Immature natural killer cell (primary cell): ENCODE data around the gene JMJD7. TPM values are rescaled to one million over a fixed set of nuclear protein-coding genes. Genes with fewer than 3 reads are reported as not detected.

Experiments
- DNase-seq, 3 donors: peaks; one replicate each; pipeline ENCODE4 v3.0.0; 2022; ENCODE audit warnings: mixed read lengths in 1 of 3
- H3K27ac Mint-ChIP-seq, 6 donors: one replicate each; pipeline ENCODE4 v1.8.0; 2020; ENCODE audit warnings: mixed read lengths in 6 of 6, mild to moderate bottlenecking in 5 of 6, inconsistent platforms in 4 of 6, moderate library complexity in 3 of 6
- H3K27me3 Mint-ChIP-seq, 3 donors: one replicate each; pipeline ENCODE4 v1.8.0; 2020 to 2021; ENCODE audit warnings: low read depth in 3 of 3, mild to moderate bottlenecking in 3 of 3, mixed read lengths in 3 of 3, moderate library complexity in 3 of 3, inconsistent platforms in 1 of 3
- H3K36me3 Mint-ChIP-seq, 3 donors: one replicate each; pipeline ENCODE4 v1.8.0; 2020; ENCODE audit warnings: mixed read lengths in 3 of 3, inconsistent platforms in 2 of 3, mild to moderate bottlenecking in 2 of 3
- H3K4me1 Mint-ChIP-seq, 2 donors: one replicate each; pipeline ENCODE4 v1.8.0; 2020; ENCODE audit warnings: inconsistent platforms in 2 of 2, mild to moderate bottlenecking in 2 of 2, mixed read lengths in 2 of 2, moderate library complexity in 1 of 2
- H3K4me3 Mint-ChIP-seq, 5 donors: one replicate each; pipeline ENCODE4 v1.8.0; 2020; ENCODE audit warnings: mild to moderate bottlenecking in 5 of 5, mixed read lengths in 5 of 5, inconsistent platforms in 3 of 5, moderate library complexity in 3 of 5
- H3K9me3 Mint-ChIP-seq, 6 donors: one replicate each; pipeline ENCODE4 v1.8.0; 2020; ENCODE audit warnings: mild to moderate bottlenecking in 6 of 6, mixed read lengths in 6 of 6, inconsistent platforms in 4 of 6, moderate library complexity in 3 of 6
- polyA plus RNA-seq, 3 donors: library from polyadenylated mRNA; unstranded; fragments of 300-500 nt; fragmentation: Illumina TruSeq; gene quantifications; one replicate each; pipeline ENCODE4 v1.2.3, GENCODE V29; 2021

The JMJD7 gene
- polyA plus RNA-seq, 3 donors from 2014 or later: 20.6 to 57.4 (median 23.6) TPM

DNA sequence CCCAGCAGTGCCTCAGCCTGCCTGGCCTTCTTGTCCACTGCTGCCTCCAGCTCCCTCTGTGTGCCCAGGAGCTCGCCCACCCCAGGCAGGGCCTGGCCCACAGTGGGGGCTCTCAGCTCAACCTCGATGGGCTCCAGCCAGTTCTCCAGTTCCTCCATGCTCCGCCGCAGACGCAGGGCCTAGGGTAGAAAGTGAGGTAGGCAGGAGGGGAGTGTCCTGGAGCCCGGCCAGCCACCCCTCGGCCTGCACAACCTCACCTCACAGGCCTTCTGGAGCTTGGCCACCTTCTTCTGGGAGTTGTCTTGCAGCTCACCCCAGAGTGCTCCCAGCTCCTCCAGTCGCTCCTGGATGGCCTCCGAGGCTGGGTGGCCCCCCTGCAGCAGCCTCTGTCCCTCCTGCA lies 29.4 kb downstream of the JMJD7 start:
- DNase-seq: no peak
- Mint-ChIP-seq H3K27ac (no peak overlapping the region), H3K9me3 (no peaks in the 10 kb centered on the region), H3K4me3 (no peak overlapping the region), H3K36me3 (no peaks in the 10 kb centered on the region), H3K4me1 (peaks cover 0 to 4% of the 10 kb centered on the region in 2 donors), H3K27me3 (peaks cover 0 to 9% (median 0%) of the 10 kb centered on the region in 3 donors)

DNA sequence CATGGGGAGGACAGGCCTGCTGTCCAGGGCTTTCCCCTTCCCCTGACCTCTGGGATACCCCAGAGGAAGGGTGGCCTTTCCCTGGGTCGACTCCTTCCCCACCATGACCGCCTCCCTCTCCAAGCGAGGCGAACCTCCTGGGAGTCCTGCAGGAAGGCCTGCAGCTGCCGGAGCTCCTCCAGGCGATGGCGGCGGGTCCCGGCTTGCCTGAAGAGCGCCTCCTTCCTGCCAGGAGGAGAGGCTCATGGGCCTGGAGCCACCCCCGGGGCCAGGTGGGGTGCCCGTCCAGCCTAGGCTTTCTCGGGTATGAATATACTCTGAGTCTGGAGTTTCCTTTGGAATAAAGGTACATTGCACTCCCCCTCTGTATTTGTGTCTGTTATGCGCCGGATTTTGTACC lies 30.9 kb downstream of the JMJD7 start:
- Mint-ChIP-seq H3K36me3 (no peaks in the 10 kb centered on the region), H3K27me3 (peaks cover 0 to 9% (median 0%) of the 10 kb centered on the region in 3 donors), H3K4me1 (peaks cover 4 to 8% of the 10 kb centered on the region in 2 donors), H3K27ac (no peak overlapping the region), H3K9me3 (no peaks in the 10 kb centered on the region), H3K4me3 (no peak overlapping the region)
- no peak for DNase-seq

DNA sequence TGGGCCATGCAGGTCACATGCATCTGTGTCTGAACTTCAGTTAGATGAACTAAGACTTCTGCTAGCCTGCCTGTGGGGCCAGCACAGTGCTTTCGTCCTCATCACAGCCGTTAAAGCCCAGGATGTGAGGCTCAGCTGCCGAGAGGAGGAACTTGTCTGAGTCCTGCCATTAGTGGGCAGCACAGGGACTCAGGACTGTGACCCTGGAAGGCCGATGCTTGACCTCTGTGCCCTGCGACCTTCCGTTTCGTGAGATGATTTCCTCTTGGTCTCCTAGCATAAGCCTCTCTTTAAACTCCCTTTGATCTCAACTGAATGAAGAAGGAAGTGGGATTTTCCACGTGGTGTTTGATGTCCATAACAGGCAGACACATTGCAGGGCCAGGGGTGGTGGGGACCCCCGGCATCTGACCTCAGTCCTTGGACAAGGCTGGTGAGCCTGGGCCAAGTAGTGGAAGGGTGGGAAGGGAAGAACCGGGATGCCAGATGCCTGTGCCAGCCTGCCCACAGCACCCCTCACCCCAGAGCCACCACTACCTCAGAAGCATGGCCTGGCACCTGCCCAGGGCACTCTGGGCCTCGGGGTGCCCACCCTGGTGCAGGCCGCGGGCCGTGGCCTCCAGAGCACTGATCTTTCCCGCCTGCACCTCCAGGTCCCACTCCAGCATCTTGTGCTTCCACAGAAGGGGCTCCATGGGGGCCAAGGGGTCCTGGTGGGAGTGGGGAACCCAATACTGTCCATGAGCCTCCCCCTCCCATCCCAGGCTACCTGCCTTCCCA lies 32.3 kb downstream of the JMJD7 start:
- no peaks in the 10 kb centered on the region for H3K36me3 Mint-ChIP-seq
- peaks cover 0 to 9% (median 0%) of the 10 kb centered on the region in 3 donors for H3K27me3 Mint-ChIP-seq
- DNase-seq: no peak
- no peak overlapping the region for H3K4me3 Mint-ChIP-seq
- H3K9me3 Mint-ChIP-seq: no peaks in the 10 kb centered on the region
- H3K4me1 Mint-ChIP-seq: peaks cover 4 to 8% of the 10 kb centered on the region in 2 donors
- H3K27ac Mint-ChIP-seq: peak overlapping the region in 1 of 6 donors; percentile 34

DNA sequence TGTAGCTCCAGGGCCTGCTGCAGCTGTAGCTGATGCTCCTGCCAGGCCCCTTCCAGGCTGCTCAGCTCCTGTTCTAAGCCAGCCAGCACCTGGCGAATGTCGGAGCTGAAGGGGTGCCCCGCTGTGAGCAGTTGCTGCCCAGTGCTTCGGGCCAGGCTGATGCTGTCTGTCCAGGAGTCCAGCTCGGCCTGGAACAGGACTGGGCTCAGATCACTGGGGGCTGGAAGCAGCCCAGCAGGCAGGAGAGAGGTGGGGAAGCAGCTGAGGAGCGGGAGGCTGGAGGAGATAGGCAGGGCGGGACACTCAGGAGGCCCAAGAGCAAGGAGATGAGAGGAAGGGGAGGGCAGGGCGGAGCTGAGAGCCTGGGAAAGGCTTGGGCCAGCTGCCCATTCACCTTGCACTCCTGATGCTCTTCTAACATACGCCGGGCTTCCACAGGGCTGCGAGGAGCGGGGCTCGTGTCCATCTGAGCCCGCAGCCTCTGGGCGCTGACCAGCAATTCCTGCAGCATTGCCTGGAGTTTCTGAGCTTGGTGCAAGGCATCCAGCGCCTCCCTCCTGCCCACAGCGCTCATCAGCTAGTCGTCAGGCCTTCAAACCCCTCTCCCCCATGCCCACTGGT lies 34.0 kb downstream of the JMJD7 start:
- Mint-ChIP-seq H3K4me1 (peaks cover 4 to 8% of the 10 kb centered on the region in 2 donors), H3K27me3 (peaks cover 0 to 5% (median 0%) of the 10 kb centered on the region in 3 donors), H3K27ac (no peak overlapping the region), H3K36me3 (no peaks in the 10 kb centered on the region), H3K4me3 (no peak overlapping the region), H3K9me3 (no peaks in the 10 kb centered on the region)
- no peak for DNase-seq

DNA sequence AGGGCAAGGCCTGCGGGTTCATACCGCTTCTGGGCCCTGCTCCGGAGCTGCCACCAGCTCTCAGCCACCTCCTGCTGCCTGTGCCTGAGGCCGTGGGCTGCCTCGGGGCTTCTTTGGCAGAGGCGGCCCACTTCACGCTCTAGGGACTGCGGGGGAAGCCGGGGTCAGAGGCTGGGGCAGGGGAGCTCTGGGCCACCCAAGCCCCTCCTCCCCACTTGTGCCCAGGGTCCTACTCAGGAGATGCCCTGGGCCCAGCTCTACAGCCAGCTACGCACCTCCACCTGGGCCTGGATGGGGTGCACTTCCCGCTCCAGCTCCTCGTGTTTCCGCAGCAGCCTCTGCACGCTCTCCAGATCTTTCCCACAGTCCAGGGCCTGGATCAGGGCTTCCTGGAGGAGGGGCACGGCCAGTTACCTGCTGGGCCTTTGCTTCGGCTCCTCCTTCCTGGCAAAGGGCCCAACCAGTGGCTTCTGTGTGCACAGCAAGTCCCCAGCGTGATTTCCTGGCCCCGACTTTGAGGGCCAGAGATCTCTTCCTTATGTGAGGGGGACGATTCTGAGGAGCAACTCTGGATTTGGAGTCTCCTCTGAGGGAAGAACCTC lies 34.7 kb downstream of the JMJD7 start:
- H3K36me3 Mint-ChIP-seq: no peaks in the 10 kb centered on the region
- no peaks in the 10 kb centered on the region for H3K9me3 Mint-ChIP-seq
- DNase-seq: peak in 1 of 3 donors; percentile 21
- peaks cover 0 to 5% (median 0%) of the 10 kb centered on the region in 3 donors for H3K27me3 Mint-ChIP-seq
- peaks cover 4 to 8% of the 10 kb centered on the region in 2 donors for H3K4me1 Mint-ChIP-seq
- no peak overlapping the region for H3K4me3 Mint-ChIP-seq
- H3K27ac Mint-ChIP-seq: peak overlapping the region in 1 of 6 donors; percentile 40

DNA sequence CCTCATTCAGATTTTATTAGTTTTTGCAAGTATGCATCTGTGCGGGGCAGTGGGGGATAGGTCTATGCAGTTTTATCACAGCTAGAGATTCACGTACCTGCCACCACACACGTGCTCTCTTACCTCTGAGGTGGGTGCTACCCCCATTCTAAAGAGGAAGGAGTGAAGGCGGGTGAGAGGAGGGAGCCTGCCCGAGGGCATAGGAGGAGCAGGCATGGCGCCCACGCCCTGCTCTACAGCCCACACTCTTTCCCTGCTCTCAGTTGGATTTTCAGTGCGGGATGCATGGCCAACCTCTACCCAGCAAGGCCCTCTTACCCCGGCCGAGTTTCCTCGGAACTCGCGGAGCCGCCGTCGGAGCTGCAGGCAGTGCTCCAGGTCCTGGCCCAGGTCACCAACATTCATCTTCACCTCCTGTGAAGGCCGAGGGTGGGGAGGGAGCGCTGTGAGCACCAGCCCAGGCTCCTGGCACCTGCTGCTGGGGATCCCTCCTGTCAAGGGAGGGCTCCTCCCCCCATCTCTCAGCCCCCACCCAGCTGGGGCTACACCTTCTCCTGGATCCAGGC lies 37.7 kb downstream of the JMJD7 start:
- Mint-ChIP-seq H3K4me1 (peaks cover 4% of the 10 kb centered on the region in 2 donors), H3K27ac (no peak overlapping the region), H3K4me3 (no peak overlapping the region), H3K36me3 (no peaks in the 10 kb centered on the region), H3K9me3 (no peaks in the 10 kb centered on the region), H3K27me3 (peaks cover 0 to 2% (median 0%) of the 10 kb centered on the region in 3 donors)
- DNase-seq: no peak

DNA sequence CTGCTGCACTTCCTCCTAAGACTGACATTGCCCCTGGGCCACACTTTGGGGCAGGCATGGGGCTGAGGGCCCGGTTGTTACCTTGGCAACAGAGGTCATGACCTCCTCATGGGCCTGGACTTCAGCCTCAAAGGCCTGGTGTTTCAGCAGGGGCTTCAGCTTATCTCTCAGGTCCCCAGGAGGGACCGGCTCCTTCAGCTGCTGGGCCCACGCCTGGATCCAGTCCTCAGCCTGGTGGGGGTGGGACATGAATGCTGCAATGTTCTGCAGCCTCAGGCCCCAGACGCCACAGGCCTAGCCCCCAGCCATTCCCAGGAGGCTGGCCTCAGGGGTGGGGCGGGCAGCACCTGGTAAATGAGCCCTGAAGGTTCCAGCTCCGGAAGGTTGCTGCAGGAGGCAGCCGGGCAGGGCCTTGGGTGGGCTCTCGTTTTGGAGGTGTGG lies 38.4 kb downstream of the JMJD7 start:
- Mint-ChIP-seq H3K27me3 (peaks cover 0 to 2% (median 0%) of the 10 kb centered on the region in 3 donors), H3K4me1 (peaks cover 4% of the 10 kb centered on the region in 2 donors), H3K9me3 (no peaks in the 10 kb centered on the region), H3K36me3 (no peaks in the 10 kb centered on the region), H3K27ac (no peak overlapping the region), H3K4me3 (no peak overlapping the region)
- DNase-seq: no peak

DNA sequence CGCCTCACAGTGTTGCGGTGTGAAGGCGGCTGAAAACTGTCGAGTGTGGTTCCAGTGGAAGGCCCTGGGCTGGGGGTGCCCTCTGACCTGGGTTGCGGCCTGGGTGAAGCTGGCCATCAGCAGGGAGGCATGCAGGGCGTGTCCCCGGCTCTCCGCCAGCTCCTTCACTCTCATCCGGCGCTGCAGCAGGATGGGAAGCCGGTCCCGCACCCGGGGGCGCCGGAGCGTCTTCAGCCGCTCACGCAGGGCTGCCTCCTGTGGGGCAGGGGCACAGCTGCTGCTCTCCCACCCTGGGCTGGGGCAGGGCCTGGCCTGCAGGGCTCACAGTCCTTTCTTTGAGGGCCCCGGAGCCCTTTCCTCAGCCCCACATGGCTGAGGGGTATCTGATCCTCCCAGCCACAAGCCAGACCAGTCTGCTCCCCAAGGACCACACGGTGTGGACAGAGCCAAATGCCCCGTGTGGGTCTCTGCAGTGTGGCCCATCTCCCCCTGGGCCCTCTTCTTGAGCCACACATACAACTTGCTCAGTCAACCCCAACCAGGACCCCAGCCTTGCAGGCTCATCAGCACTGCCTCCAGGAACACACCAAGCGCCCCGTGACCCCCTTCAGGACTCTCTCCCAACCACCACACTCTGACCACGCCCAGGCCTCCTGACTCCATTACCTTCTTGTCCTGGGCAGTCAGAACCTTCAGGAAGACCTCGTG lies 39.1 kb downstream of the JMJD7 start:
- Mint-ChIP-seq H3K27me3 (peaks cover 0 to 2% (median 0%) of the 10 kb centered on the region in 3 donors), H3K36me3 (no peaks in the 10 kb centered on the region), H3K4me1 (peaks cover 4% of the 10 kb centered on the region in 2 donors), H3K4me3 (no peak overlapping the region), H3K9me3 (no peaks in the 10 kb centered on the region), H3K27ac (peak overlapping the region in 1 of 6 donors; percentile 25)
- DNase-seq: no peak

DNA sequence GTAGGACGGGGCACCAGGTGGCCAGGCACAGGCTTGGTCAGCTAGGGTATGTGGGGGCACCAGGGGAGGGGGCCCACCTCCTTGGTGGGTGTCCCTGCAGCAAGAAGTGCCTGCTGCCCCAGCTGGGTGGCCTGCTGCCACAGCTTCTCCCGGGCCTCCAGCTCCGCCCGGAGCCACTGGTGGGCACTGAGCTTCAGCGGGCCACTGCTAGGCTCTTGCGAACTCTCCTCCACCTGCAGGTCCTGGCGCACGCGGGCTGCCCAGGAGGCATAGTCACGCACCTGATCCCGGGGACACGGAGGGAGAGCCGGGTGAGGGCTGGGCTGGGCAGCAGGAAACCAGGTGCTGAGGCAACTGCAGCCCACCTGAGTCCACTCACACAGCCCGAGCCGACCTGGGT lies 40.4 kb downstream of the JMJD7 start:
- H3K4me1 Mint-ChIP-seq: no peaks in the 10 kb centered on the region
- peaks cover 0 to 2% (median 1%) of the 10 kb centered on the region in 3 donors for H3K27me3 Mint-ChIP-seq
- H3K27ac Mint-ChIP-seq: peak overlapping the region in 2 of 6 donors; percentile 21 to 66
- H3K4me3 Mint-ChIP-seq: no peak overlapping the region
- H3K36me3 Mint-ChIP-seq: no peaks in the 10 kb centered on the region
- DNase-seq: no peak
- H3K9me3 Mint-ChIP-seq: no peaks in the 10 kb centered on the region

DNA sequence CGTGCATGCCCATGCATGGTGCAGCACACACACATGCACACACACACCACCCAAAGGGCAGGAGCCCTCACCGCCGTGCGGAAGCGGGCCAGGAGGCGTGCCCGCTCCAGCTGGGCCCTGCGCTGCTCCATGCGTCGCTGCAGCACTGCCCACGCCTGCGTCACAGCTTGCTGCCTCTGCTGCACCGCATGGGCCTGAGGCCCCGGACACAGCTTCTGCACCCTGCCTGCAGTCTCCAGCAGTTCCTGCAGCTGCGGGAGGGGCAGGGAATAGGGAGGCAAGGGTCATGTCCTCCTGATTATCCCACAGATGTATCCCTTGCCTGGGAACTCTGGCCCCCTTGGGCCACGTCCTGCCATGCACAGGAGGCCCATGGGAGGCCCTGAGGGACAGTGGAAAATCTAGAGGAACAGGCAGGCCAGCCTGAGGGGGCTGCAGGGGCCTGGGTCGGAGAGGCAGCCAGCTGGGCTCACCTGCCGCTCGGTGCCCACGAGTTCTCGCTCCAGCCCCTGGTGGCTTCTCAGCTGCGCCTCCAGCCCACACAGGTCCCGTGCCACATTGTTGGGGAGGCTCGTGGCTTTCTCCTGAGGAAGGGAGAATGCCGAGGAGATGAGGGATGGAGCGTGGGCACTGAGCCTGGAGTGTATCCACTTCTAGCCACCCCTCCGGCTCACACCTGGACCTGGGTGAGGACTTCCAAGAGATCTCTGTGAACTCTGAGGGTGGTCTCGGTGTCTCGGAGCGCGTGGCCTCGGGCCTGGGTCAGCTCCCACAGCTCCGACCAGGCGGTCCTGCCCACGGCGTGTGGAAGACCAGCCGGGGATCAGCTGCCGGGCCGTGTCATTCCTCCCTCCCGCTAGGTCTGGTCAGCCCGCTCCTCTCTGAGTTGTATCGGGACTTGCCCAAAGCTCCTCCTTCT lies 42.1 kb downstream of the JMJD7 start:
- H3K27me3 Mint-ChIP-seq: peaks cover 0 to 2% (median 1%) of the 10 kb centered on the region in 3 donors
- H3K9me3 Mint-ChIP-seq: no peaks in the 10 kb centered on the region
- peak overlapping the region in 2 of 6 donors; percentile 32 to 58 for H3K27ac Mint-ChIP-seq
- no peak for DNase-seq
- H3K4me3 Mint-ChIP-seq: peak overlapping the region in 1 of 5 donors; percentile 26
- H3K36me3 Mint-ChIP-seq: no peaks in the 10 kb centered on the region
- no peaks in the 10 kb centered on the region for H3K4me1 Mint-ChIP-seq

DNA sequence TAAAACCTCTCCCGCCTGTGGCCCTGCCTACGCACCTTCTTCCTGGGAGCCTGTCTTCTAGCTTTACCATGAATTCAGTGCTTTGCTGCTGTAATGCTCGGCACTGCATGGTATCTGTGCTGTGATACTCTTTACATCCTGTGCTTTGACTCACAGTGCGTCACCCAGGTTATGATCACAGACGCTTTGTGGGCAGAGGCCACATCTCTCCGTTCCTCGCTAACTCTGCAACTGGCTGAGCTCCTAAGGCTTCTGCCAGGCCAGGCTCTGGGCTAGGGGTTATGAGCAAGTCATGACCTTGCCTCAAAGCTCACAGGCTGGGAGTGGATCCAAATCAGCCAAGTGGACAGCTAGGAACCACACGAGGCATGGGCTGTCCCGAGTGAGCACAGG lies 42.8 kb downstream of the JMJD7 start:
- H3K27me3 Mint-ChIP-seq: peaks cover 0 to 2% (median 1%) of the 10 kb centered on the region in 3 donors
- H3K4me3 Mint-ChIP-seq: peak overlapping the region in 1 of 5 donors; percentile 26
- no peaks in the 10 kb centered on the region for H3K36me3 Mint-ChIP-seq
- DNase-seq: peak in 1 of 3 donors; percentile 20
- no peaks in the 10 kb centered on the region for H3K4me1 Mint-ChIP-seq
- no peaks in the 10 kb centered on the region for H3K9me3 Mint-ChIP-seq
- peak overlapping the region in 2 of 6 donors; percentile 32 to 58 for H3K27ac Mint-ChIP-seq

DNA sequence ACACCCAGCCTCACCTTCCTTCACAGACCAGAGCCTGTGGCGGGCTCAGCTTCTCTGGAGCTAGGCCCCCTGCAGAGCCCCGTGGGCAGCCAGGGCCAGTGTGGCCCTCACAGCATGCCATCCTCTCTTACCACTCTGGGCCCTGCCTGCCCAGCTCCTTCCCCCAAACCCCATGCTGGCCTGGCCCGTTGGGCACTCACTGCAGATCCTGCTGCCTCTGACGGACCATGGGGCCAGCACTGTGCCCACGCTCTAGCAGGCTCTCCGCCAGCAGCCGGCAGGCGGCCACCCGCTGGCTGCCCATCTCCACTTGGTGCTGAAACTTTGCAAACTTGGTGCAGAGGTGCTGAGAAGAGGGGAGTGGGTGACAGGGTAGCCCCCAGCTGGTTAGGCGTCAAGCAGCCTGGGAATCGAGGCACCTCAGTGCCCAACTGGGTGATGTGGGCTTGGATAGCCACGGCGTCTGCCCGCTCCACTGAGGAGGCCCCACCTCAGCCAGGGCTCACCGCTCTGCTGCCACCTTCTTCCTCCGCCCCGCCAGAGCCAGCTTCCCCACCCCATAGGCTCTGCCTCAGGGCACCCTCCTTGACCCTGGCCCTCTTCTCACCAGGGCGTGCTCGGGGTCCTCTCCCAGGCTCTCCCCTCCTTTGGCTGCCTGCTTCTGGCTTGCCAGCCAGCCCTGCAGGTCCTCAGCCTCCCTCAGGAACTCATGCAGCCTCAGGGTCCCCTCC lies 43.4 kb downstream of the JMJD7 start:
- no peak overlapping the region for H3K27ac Mint-ChIP-seq
- no peaks in the 10 kb centered on the region for H3K9me3 Mint-ChIP-seq
- H3K4me3 Mint-ChIP-seq: no peak overlapping the region

More for the DNA sequence above, 43.4 kb downstream of the JMJD7 start:
- no peak for DNase-seq
- peaks cover 0 to 2% (median 1%) of the 10 kb centered on the region in 3 donors for H3K27me3 Mint-ChIP-seq
- no peaks in the 10 kb centered on the region for H3K36me3 Mint-ChIP-seq
- no peaks in the 10 kb centered on the region for H3K4me1 Mint-ChIP-seq
